Left lung (tissue), 10 donors: ENCODE measurements around the gene KIAA0232. TPM values are rescaled to one million over a fixed set of nuclear protein-coding genes. Genes with fewer than 3 reads are reported as not detected.

Experiments
- ATAC-seq: fragments of 200-7000 bp; cut with Tn5 transposase; one replicate; pipeline ENCODE4 v1.9.1; 2020; ENCODE audit warnings: moderate library complexity
- DNase-seq, 4 donors: peaks; one replicate each; pipeline ENCODE4 v3.0.0-alpha.2; 2013 to 2020
- H3K27ac ChIP-seq, 2 donors: fragments of 200-600 bp; sonication (generic) in 1 of 2; one replicate each; pipeline versions ENCODE4 v1.5.0 to v1.8.0; 2020 to 2021
- H3K27me3 ChIP-seq, 2 donors: fragments of 200-600 bp; sonication (generic) in 1 of 2; one replicate each; pipeline versions ENCODE4 v1.5.0 to v1.8.0; 2020 to 2021
- H3K36me3 ChIP-seq, 2 donors: fragments of 200-600 bp; sonication (generic) in 1 of 2; one replicate each; pipeline versions ENCODE4 v1.5.0 to v1.8.0; 2020 to 2021
- H3K4me1 ChIP-seq, 2 donors: fragments of 200-600 bp; one replicate each; pipeline ENCODE4 v1.8.0; 2021
- H3K4me3 ChIP-seq, 2 donors: fragments of 200-600 bp; sonication (generic) in 1 of 2; one replicate each; pipeline versions ENCODE4 v1.5.0 to v1.8.0; 2020 to 2021; ENCODE audit warnings: mild to moderate bottlenecking in 1 of 2
- H3K9me3 ChIP-seq, 2 donors: fragments of 200-600 bp; sonication (generic) in 1 of 2; one replicate each; pipeline versions ENCODE4 v1.5.0 to v1.8.0; 2020 to 2021
- intact Hi-C, 2 donors: fragments of 100-400 bp; cut with DNase I; formaldehyde crosslinking; loops; one replicate each; pipeline versions ENCODE4 v1.11.2 to v1.14.2; 2022
- polyA plus RNA-seq, 6 donors: library from polyadenylated mRNA; unstranded; fragments of 120-200 nt; gene quantifications; one replicate each; pipeline ENCODE4 v1.2.1, GENCODE V29; 2013; ENCODE audit not compliant: insufficient read length in 6 of 6
- total RNA-seq, 2 donors: library from RNA; stranded (reverse); fragmentation: NEBNext Ultra II Directional; extraction: Animal tissue kit (Norgen Biotek cat#: 25700); gene quantifications; one replicate each; pipeline ENCODE4 v1.2.1, GENCODE V29; 2021
- TF ChIP-seq, protein P1 (sequence below), 2 donors: fragments of 200-600 bp; sonication (generic) in 1 of 2; IDR thresholded peaks; one replicate each; pipeline versions ENCODE4 v1.5.0 to v1.8.0; 2021; ENCODE audit warnings: antibody characterized with exemption in 2 of 2
- donor health status: DM: no; HTN: yes; CAD: no.
- donor health status: DM: no; HTN: no; CAD: no.

KIAA0232 gene
- total and polyA plus RNA-seq, 8 donors, result 24.3 to 34.3 (median 29.1) TPM

GRCh38 chr4:6776920-6777635 is 5.4 kb upstream of the KIAA0232 start:
- intact Hi-C loops, result no loop called here
- H3K27ac ChIP-seq, result no peak overlapping the region
- H3K4me1 ChIP-seq, result peaks cover 0 to 25% of the 10 kb centered on the region in 2 donors
- H3K27me3 ChIP-seq, result no peaks in the 10 kb centered on the region
- H3K9me3 ChIP-seq, result no peaks in the 10 kb centered on the region
- DNase-seq (no peak), ATAC-seq (no peak)
- no peaks in the 10 kb centered on the region for H3K36me3 ChIP-seq
- TF ChIP-seq, protein P1, sequence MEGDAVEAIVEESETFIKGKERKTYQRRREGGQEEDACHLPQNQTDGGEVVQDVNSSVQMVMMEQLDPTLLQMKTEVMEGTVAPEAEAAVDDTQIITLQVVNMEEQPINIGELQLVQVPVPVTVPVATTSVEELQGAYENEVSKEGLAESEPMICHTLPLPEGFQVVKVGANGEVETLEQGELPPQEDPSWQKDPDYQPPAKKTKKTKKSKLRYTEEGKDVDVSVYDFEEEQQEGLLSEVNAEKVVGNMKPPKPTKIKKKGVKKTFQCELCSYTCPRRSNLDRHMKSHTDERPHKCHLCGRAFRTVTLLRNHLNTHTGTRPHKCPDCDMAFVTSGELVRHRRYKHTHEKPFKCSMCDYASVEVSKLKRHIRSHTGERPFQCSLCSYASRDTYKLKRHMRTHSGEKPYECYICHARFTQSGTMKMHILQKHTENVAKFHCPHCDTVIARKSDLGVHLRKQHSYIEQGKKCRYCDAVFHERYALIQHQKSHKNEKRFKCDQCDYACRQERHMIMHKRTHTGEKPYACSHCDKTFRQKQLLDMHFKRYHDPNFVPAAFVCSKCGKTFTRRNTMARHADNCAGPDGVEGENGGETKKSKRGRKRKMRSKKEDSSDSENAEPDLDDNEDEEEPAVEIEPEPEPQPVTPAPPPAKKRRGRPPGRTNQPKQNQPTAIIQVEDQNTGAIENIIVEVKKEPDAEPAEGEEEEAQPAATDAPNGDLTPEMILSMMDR (IDR thresholded peaks at IDR 0.05), result no peak
- no peak overlapping the region for H3K4me3 ChIP-seq

DNA sequence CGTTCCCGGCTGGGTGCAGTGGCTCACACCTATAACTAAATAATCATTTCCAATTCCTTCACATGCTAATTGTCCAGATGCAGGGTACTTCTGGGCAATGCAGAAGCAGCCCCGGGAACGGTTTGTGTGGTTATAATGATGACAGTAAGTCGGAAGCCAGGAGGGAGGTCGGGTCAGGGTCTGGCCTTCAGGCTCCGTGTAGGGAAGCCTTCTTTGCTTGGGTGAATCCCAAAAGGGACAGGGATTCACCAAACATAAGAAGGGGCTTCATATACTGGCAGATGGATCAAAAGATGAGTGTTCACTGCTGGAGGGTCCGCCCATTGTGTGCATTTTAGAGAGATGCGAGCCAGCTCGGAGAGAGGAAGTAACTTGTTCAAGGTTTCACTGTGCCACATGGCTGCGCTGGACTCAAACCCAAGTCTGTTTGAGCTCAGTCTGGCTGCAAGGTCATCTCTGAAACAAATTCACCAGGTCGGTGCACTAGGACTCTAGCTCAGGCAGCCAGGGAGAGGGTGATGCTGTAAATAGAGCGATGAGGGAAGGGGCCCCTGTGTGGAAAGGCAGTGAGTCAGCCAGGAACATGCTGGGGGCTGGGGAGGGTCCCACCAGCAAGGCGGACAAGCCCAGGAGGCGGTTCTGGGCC is 4.8 kb upstream of the KIAA0232 start:
- DNase-seq (no peak), ATAC-seq (no peak)
- Histone ChIP-seq H3K4me1 (peaks cover 0 to 26% of the 10 kb centered on the region in 2 donors), H3K4me3 (no peak overlapping the region), H3K27ac (no peak overlapping the region), H3K36me3 (no peaks in the 10 kb centered on the region), H3K9me3 (no peaks in the 10 kb centered on the region), H3K27me3 (no peaks in the 10 kb centered on the region)
- TF ChIP-seq, protein P1 (IDR thresholded peaks at IDR 0.05), result no peak
- intact Hi-C loops, result no loop called here

DNA sequence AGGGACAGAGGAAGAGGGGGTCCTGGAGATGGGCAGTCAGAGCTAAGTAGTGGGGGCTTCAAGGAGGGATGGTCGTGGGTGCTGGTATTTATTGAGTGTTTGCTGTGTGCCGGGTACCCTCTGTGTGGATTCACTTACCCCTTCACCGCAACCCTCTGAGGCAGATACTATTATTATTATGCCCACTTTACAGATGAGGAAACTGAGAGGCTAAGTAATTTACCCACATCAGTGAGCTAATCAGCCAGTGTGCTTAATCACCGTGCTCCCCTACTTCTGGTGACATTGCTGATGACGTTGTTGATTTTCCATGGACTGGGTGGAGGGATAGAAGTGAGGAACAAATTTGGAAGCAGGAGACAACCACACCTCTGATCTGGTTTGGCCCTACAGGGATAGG is 4.1 kb upstream of the KIAA0232 start:
- DNase-seq, result no peak

GRCh38 chr4:6779667-6780565 is 2.6 kb upstream of the KIAA0232 start:
- DNase-seq (no peak), ATAC-seq (no peak)
- H3K27me3 ChIP-seq, result no peaks in the 10 kb centered on the region
- no peak overlapping the region for H3K4me3 ChIP-seq
- H3K4me1 ChIP-seq, result peaks cover 9 to 39% of the 10 kb centered on the region in 2 donors
- no peaks in the 10 kb centered on the region for H3K9me3 ChIP-seq
- H3K27ac ChIP-seq, result no peak overlapping the region
- intact Hi-C loops, result loop anchor here in 1 of 2 donors (10.0 kb wide), 1 partner anchor 95 kb away; no protein-coding TSS in a partner anchor
- TF ChIP-seq, protein P1 (IDR thresholded peaks at IDR 0.05), result no peak
- H3K36me3 ChIP-seq, result no peaks in the 10 kb centered on the region

More for the DNA sequence above, 4.1 kb upstream of the KIAA0232 start:
- peaks cover 0 to 26% of the 10 kb centered on the region in 2 donors for H3K4me1 ChIP-seq
- no peaks in the 10 kb centered on the region for H3K36me3 ChIP-seq
- H3K9me3 ChIP-seq, result no peaks in the 10 kb centered on the region
- no peaks in the 10 kb centered on the region for H3K27me3 ChIP-seq
- H3K4me3 ChIP-seq, result no peak overlapping the region
- ATAC-seq, result no peak
- H3K27ac ChIP-seq, result no peak overlapping the region
- intact Hi-C loops, result no loop called here
- TF ChIP-seq, protein P1 (IDR thresholded peaks at IDR 0.05), result no peak
